LNCaP clone FGC (cell line): Measurements from ENCODE around the gene NUDT3.
A peak's percentile ranks its signal among the peaks of the same experiment; 100 is the strongest.

Experiments used
- DNase-seq: peaks from one replicate; pipeline ENCODE4 v3.0.0-alpha.2; 2011; ENCODE audit warnings: low read depth
- H3K4me3 ChIP-seq: 2 replicates; pipeline ENCODE4 v1.5.1; 2011; ENCODE audit warnings: mild to moderate bottlenecking, low read depth, low read length, control low read depth
- CTCF ChIP-seq: IDR thresholded peaks from 2 replicates; pipeline ENCODE4 v1.5.1; 2012; ENCODE audit warnings: mild to moderate bottlenecking; ENCODE audit not compliant: control insufficient read depth, insufficient read depth; ENCODE audit errors: extremely low read depth

NUDT3 gene

GRCh38 chr6:34312259-34312658, 80.2 kb downstream of the NUDT3 start:
- DNase-seq = no peak
- no peak overlapping the region for H3K4me3 ChIP-seq
- no peak for TF ChIP-seq CTCF

GRCh38 chr6:34310817-34311216, 81.7 kb downstream of the NUDT3 start:
- H3K4me3 ChIP-seq = no peak overlapping the region
- no peak for TF ChIP-seq CTCF
- DNase-seq = no peak

GRCh38 chr6:34308483-34308882, 84.0 kb downstream of the NUDT3 start:
- TF ChIP-seq CTCF = no peak
- DNase-seq = no peak
- no peak overlapping the region for H3K4me3 ChIP-seq

GRCh38 chr6:34305982-34306708, 86.3 kb downstream of the NUDT3 start:
- DNase-seq = peak; percentile 35
- H3K4me3 ChIP-seq = no peak overlapping the region
- TF ChIP-seq CTCF = no peak

GRCh38 chr6:34305497-34305896, 87.0 kb downstream of the NUDT3 start:
- no peak for TF ChIP-seq CTCF
- no peak for DNase-seq
- no peak overlapping the region for H3K4me3 ChIP-seq

GRCh38 chr6:34304164-34304563, 88.3 kb downstream of the NUDT3 start:
- H3K4me3 ChIP-seq = no peak overlapping the region
- DNase-seq = no peak
- no peak for TF ChIP-seq CTCF

- DNase-seq = no peak
Measured at GRCh38 chr6:34302929-34303328, 89.5 kb downstream of the NUDT3 start.

More at GRCh38 chr6:34302929-34303328, 89.5 kb downstream of the NUDT3 start:
- TF ChIP-seq CTCF = no peak
- H3K4me3 ChIP-seq = no peak overlapping the region
